Erythroblast (primary cell): Measurements from ENCODE around the gene FNBP1.

Source experiments
- GATA1 ChIP-seq: IDR thresholded peaks from 2 replicates; pipeline ENCODE4 v1.6.1; 2011; ENCODE audit warnings: low read depth, mild to moderate bottlenecking, control low read depth, low read length, moderate library complexity
- POLR2A ChIP-seq: IDR thresholded peaks from 2 replicates; pipeline ENCODE4 v1.6.1; 2011; ENCODE audit warnings: mild to moderate bottlenecking, low read length

GRCh38 chr9:130028493-130029222 lies 14.3 kb downstream of the FNBP1 start:
- TF ChIP-seq POLR2A (no peak), GATA1 (no peak)
